GM10266 (cell line): ENCODE results near the gene GPR37.

ENCODE experiments used
- DNase-seq: peaks from one replicate; pipeline ENCODE4 v3.0.0; 2012; ENCODE audit errors: extremely low spot score
- TF ChIP-seq, protein P1 (sequence below): IDR thresholded peaks from 2 replicates; pipeline ENCODE4 v1.5.1; 2012; ENCODE audit warnings: mild to moderate bottlenecking, low read depth; ENCODE audit not compliant: control insufficient read depth, insufficient read depth; ENCODE audit errors: missing control alignments

GPR37 gene

DNA sequence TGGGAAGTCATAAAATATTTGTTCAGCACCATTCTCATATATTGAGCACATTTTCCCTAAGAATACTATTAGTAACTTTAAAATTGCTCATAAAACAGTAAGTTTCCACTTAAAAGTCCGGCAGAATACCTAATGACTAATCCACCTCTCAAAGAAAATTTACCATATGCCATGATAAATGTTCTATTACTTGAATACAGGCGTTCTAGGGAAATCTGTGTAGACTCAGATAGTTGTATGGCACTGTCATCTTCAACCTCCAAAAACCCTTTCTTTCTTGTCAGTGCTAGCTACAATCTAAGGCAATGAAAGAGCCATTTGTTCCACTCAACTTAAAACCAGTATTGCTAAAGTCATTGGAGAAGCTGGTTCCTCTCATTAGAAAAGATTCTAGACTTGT lies 7.3 kb downstream of the GPR37 start:
- TF ChIP-seq, protein P1, sequence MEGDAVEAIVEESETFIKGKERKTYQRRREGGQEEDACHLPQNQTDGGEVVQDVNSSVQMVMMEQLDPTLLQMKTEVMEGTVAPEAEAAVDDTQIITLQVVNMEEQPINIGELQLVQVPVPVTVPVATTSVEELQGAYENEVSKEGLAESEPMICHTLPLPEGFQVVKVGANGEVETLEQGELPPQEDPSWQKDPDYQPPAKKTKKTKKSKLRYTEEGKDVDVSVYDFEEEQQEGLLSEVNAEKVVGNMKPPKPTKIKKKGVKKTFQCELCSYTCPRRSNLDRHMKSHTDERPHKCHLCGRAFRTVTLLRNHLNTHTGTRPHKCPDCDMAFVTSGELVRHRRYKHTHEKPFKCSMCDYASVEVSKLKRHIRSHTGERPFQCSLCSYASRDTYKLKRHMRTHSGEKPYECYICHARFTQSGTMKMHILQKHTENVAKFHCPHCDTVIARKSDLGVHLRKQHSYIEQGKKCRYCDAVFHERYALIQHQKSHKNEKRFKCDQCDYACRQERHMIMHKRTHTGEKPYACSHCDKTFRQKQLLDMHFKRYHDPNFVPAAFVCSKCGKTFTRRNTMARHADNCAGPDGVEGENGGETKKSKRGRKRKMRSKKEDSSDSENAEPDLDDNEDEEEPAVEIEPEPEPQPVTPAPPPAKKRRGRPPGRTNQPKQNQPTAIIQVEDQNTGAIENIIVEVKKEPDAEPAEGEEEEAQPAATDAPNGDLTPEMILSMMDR = no peak
- DNase-seq = no peak

DNA sequence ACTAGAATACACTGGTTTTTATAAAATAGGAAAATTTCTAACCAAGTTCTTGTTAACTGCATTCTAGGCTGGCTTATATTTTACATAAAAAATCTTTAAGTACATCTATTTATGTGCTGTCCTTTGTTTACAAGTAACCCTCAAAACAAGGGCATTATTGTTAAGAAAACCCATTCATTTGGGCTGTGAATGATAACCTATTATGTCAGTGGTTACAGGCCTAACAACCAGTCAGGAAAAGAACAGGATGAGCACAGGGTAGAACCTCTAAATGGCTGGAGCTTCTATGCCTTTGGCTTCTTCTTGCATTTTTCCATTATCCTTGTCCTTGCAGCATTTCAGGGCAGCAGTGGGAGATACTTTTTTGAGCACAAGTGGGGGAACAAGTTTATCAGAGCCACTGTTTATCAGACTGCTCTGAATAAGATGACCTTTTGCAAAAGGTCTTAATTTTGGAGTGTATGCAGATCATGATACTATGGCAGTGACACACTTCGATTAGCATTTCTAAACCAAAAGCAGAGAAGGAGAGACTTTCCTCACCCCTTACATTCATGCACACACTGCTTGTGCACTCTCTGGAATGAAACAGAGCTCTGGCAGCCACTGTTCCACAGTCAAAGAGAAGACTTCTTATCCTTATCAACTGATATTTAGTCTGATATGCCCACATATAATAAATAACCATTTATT lies 10.9 kb downstream of the GPR37 start:
- TF ChIP-seq, protein P1 = no peak
- no peak for DNase-seq

DNA sequence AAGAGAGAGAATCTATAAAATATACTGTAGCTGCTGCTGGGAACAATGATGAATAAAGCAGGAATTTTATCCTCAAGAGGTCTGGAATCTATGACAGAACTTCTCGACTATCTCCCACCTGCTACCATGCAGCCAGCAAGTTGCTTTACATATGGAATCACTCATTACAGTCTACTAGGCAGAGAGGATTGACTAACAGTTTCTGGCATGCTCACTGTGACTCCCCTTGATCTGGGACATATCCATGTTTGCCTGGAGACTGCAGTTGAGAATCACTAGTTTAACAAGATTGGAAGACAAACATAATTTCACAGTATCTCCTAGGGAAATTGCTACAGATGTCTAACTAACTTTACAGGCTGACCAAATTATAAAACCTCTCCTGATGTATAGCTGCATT lies 13.3 kb downstream of the GPR37 start:
- DNase-seq = no peak
- TF ChIP-seq, protein P1 = no peak

DNA sequence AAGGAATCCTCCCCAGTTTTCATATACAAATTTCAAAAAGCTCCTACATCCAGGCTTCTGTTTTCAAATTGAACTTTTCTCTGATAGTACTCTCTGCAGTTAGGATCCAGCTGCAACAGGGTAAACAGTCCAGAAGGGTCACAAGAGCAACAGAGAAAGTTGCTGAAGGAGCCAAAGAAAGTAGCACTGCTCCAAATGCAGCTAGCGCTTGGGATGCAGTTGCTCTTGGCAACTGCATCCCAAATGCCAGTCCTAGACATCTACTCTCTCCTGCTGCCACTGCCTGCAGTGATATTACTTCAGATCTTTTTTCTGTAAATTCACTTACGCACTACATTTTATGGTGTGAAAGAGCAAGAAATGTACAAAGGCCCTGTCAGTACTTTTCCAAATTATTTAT lies 14.6 kb downstream of the GPR37 start:
- TF ChIP-seq, protein P1 = no peak
- no peak for DNase-seq

DNA sequence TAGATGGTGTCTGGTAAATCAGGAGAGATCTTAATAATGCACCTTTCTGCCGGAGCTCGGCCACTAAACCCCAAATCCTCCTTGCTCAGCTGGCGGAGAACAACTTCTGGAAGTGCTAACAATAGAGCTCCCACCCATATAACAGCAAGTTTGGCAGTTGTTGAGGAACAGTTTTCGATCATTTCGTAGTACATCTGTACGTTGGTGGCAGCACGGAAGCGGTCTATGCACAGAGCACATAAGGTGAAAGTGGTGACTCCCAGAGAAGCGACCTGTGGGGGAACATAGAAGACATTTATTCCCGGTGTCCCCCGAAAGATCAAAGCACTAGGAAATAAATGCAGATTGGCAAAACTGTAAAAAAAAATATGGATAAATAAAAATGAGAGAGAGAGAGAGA lies 18.5 kb downstream of the GPR37 start:
- TF ChIP-seq, protein P1 = no peak
- DNase-seq = no peak

DNA sequence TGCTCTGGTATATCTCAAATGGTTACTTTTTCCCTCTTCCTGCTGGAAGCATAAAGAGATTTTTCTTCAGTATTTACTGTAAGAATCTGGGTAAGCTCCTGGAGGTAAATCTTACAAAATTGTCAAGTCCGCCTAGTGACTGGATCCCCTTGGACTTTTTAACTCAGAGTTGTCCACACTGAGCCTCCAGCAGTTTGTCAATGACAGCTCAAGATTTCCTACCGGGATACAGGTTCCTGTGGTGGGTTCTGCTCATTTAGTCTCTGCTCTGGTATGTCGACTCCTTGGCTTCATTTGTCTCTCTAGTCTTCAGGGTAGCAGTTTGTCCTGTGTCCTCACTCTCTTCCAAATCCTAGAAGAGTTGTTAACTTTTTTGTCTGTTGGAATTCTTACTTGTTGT lies 27.0 kb downstream of the GPR37 start:
- no peak for DNase-seq
- TF ChIP-seq, protein P1 = no peak

DNA sequence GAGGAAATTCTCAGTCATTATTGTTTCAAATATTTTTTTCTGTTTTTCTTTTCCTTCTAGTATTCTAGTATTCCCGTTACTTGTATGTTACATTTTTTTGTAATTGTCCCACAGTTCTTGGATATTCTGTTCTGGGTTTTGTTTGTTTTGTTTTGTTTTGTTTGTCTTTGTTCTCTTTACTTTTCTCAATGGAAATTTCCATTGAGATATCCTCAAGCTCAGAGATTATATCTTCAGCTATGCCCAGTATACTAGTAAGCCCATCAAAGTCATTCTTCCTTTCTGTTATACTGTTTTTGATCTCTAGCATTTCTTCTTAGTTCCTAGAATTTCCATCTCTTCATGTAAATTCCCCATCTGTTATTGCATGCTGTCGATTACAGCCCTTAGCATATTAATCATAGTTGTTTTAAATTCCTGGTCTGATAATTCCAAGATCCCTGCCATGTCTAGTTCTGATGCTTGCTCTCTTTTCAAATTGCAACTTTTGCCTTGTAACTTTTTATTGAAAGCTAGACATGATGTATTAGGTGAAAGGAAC lies 27.8 kb downstream of the GPR37 start:
- TF ChIP-seq, protein P1 = no peak
- no peak for DNase-seq
